AG08396 (cell line): ENCODE measurements around the gene SENP8.
"Not testable (repeated sequence)": the region's sequence is repeated elsewhere in the genome, so short reads cannot be mapped to it uniquely, and the experiment has no call there.

ENCODE experiments used
- DNase-seq: peaks from one replicate; pipeline ENCODE4 v3.0.0; 2012; ENCODE audit warnings: low spot score, mixed read lengths

The SENP8 gene

DNA sequence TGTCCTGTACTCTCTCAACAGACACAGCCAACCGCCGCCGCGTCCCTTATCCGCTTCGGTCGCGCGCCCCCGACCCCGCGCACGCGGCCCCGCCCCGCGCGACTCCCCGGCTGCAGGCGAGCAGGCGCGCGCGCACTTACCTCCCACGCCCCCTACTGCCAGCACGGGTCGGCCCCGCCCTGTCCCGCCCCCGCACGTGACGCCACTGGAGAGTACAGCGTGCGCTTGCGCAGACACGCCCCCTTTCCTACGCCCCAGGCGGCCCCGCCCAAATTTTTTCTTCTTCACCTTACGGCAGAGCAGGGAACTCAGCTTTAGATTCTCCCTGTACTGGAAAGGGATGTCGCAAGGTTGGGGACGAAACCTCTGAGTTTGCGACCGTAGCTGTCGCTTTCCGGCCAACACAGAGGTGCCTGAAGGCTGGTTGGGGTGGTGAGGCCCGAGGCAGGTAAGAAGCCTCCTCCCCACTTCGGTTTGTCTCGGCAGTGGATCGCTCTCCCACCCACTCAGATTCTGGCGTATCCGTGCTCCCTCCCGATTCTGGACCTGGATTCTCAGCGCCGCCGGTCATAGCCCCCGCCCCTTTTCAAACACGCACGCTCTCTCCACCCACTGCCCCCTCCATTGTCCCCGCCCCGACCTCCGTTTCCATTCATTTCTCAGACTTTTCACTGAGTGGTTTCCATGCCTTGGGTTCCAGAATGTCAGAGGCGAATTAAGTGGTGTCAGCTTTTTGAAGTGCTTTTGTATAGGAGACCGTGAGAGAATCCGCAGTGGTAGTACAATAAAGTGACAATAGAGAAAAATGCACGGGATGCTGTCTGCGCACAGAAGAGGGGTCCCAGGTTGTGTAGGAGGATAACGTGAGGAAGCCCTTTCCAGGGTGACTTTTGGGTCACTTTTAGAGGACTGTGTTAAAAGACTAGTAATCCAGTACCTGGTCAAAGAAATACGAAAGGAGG is at the start of gene SENP8, which contains the start of gene MYO9A:
SENP8 (plus strand) TSS at position 387 of the 962 bp plus-strand sequence. CDS start 21,221 bp downstream, outside the sequence.
MYO9A (minus strand) TSS at position 134 of the 962 bp plus-strand sequence. CDS start 71,587 bp downstream, outside the sequence.
- peak; percentile 99 for DNase-seq

DNA sequence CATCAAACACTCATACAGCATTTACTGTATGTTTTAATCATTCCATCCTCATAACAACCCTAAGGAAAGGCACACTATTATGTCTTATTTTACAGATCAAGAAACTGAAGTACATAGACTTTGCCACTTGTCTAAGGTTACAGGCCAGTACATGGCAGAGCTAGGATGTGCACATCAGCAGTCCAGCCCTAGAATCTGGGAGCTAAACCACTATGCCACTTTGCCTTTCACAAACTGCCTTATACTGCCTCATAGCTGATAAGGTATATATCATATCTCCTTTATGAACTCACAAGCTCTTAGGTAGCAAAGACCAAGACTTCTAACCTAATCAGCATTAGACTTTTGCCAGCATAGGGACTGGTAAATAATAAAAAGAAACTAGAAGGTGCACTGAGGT is 49.3 kb upstream of the SENP8 start:
- DNase-seq: no peak

DNA sequence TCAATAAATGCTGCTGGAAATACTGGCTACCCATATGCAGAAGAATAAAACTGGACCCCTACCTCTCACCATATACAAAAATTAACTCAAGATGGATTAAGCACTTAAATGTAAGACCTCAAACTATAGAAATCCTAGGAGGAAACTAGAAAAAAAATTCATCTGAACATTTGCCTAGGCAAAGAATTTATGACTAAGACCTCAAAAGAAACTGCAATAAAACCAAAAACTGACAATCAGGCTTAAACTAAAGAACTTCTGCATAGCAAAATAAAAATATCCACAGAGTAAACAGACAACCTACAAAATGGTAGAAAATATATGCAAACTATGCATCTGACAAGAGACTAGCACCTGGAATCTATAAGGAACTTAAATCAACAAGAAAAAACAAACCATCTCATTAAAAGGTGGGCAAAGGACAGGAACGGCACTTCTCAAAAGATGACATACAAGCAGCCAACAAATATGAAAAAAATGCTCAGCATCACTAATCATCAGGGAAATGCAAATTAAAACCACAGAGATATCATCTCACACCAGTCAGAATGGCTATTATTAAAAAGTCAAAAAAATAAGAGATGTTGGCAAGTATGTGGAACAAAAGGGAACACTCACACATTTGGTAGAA is 47.3 kb upstream of the SENP8 start:
- DNase-seq: no peak

DNA sequence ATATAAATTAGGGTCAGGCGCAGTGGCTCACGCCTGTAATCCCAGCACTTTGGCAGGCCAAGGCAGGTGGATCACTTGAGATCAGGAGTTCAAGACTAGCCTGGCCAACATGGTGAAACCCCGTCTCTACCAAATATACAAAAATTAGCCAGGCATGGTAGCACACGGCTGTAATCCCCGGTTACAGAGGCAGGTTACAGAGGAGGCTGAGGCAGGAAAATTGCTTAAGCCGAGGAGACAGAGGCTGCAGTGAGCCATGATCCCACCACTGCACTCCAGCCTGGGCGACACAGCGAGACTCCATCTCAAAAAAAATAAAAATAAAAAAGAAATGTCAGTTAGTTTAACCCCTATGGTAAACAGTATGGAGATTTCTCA is 46.8 kb upstream of the SENP8 start:
- DNase-seq: not testable (repeated sequence)

DNA sequence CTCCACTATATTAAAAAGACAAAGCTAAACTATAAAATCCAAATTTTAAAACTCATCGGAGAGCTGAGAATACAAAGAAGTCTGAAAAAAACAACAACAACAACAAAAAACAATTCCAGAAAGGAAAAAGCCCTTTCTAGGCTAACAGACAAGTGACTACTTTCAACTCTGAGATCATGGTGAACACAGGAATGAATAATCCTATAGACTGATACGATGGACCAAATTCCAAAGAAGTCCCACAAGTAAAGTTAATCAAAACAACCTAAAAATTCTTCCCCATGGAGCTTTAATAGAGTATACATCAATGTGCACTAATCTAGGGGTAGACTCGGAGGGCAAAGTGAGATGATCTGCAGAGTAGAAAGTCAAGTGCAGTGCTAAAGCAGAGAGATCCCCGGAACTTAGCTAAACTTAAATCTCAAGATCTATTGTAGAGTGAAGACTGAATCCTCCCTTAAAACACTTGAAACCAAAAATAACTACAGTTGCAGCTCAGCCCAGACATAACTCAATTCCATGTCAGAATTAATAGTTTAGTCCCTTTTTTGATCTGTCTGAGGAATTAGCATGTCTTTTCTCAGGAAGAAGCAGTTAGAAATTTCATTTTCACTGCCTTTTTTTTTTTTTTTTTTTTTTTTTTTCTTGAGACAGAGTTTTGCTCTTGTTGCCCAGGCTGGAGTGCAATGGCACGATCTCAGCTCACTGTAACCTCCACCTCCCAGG is 43.7 kb upstream of the SENP8 start:
- DNase-seq: no peak

DNA sequence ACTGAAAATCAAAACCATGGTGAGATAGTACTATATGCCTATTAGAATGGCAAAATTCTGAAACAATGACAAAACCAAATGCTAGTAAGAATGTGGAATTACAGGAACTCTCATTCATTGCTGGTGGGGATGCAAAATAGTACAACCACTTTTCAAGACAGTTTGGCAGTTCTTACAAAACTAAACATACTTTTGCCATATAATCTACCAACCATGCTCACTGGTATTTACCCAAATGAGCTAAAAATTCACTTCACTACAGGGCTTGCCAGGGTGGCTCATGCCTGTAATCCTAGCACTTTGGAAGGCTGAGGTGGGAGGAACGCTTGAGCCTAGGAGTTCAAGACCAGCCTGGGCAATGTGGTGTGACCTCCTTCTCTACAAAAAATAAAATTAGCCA is 40.3 kb upstream of the SENP8 start:
- no peak for DNase-seq

DNA sequence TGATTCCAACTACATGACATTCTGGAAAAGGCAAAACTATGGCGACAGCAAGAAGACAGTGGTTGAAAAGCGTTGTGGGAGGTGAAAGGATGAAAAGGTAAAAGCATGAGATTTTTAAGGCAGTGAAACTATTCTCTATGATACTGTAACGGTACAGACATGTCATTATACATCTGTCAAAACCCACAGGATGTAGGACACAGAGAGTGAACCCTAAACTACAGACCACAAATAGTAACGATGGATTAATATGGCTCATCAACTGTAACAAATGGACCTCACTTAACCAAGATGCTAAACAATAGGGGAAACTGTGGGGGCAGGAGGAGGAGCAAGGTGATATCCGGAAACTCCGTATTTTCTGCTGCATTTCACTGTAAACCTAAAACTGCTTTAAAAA is 39.3 kb upstream of the SENP8 start:
- no peak for DNase-seq

DNA sequence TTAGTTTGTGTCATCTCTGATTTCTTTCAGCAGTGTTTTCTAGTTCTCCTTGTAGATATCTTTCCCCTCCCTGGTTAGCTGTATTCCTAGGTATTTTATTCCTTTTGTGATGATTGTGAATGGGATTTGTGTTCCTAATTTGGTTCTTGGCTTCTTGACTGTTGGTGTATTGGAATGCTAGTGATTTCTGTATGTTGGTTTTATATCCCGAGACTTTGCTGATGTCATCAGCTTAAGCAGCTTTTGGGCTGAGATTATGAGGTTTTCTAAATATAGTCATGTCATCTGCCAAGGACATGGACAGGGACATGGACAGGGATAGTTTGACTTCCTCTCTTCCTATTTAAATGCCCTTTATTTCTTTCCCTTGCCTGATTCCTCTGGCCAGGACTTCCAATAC is 36.0 kb upstream of the SENP8 start:
- DNase-seq: no peak

DNA sequence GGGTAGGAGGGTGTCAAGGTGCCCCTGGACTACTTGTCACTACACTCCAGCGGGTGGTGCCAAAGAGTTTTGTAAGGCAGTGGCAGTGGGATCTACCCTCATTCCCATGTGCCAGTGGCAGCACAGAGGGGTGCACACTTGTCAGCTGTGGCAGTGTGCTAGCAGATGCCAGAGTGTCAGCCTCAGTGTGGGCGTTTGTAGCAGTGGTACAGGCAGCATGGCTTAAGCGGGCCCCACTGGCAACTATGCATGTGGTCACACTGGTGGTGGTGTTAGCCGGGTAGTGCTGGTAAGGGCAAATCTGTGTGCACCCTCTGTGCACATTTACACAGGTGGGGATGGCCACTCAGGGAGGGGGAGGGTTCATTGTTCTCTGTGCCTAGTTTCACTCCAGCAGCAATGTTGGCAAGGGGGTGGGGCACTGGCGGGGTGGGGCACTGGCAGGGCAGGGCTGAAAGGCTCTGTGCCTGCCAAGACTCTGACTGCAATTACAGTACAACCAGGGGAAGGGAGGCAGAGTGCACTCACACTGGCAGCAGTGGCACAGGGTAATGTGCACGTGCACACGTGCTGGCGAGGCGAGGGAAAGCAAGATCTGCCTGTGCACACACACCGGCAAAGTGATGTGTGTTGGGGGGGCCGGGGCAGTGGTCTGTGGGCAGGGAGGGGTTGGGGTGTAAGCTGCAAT is 32.0 kb upstream of the SENP8 start:
- no peak for DNase-seq

DNA sequence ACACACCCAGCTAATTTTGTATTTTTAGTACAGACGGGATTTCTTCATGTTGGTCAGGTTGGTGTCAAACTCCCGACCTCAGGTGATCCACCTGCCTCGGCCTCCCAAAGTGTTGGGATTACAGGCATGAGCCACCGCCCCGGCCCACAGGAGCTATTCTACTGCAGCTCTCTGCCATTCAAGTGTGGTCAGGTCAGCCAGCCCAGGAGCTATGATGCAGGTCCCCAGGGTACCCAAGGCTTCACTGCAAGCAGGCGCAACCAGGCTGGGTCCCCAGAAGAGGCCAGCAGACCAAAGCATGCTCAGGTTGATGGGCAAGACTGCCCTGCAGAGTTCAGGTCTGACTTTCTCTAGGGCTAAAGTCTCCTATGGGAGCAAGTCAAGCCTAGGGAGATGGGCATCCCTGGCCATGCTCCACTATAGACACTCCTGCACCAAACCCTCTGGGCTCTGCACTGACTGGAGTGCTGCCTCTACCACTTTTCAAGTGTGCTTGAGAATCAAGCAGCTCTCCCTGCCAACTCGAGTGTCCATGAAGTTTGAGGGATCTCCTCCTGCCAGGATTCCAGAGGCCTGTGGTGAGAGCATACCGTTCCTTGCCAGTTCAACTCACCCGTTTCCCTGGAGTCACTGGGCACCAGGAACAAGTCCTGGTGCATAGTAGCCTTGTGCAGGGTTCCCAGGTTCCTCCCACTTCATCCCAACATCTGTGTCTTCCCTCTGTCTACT is 31.1 kb upstream of the SENP8 start:
- DNase-seq: no peak

DNA sequence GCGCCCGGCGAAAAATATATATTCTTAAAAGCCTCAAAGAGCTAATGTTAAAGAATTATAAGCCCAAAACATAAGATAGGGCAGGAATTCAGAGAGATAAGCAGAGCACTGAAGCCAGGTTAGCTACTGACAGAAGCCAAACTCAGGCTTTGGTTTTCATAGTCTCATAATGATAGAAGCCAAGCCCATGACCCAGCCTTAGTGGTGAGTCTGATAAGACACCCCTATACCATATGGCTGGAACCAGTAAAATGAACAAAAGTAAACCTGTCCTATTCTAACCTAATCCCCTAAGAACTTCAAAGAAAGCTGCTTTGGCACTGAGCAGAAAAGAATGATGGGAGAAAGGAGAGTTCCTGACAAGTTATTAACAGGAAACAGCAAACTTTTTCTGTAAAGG is 26.2 kb upstream of the SENP8 start:
- DNase-seq: no peak

DNA sequence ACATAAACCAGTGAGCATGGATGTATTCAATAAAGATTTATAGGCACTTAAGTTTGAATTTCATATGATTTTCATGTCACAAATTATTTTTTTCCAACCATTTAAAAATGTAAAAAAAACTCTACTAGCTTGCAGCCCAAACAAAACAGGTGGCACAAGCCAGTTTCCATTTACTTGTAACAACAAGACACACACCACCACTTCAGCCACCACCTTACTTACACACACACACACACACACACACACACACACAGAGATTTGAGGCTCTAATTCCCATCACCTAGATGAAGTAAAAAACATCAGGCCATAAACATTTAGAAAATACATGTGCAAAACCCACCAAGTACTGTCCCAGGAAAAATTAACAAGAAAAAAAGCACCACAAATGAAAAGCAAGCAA is 25.5 kb upstream of the SENP8 start:
- DNase-seq: no peak

DNA sequence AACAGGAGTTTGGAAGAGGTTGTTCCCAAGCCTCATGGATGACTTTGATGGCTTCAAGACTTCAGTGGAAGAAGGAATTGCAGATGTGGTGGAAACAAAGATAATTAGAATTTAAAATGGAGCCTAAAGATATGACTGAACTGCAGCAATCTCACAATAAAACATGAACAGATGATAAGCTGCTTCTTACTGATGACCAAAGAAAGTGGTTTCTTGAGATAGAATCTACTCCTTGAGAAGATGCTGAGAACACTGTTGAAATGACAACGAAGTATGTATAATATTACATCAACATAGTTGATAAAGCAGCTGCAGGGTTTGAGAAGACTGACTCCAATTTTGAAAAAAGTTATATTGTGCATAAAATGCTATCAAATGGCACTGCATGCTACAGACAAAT is 21.4 kb upstream of the SENP8 start:
- no peak for DNase-seq

DNA sequence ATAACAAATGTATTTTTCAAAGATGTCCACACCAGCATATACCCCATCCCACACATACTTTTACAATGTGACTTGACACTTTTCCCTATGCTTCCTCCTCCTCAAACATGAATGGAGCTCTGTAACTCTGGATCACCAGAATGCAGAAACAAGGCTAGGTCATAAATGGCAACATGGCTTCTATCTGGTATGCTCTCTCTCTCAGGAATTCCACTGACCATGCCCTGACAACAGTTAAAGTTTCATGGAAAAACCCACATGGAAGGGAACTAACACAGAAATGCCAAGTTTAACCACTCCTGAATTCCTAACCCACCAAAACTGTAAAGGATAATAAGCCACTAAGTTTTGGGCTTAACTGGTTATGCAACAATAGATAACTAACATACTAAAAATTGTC is 20.2 kb upstream of the SENP8 start:
- no peak for DNase-seq

DNA sequence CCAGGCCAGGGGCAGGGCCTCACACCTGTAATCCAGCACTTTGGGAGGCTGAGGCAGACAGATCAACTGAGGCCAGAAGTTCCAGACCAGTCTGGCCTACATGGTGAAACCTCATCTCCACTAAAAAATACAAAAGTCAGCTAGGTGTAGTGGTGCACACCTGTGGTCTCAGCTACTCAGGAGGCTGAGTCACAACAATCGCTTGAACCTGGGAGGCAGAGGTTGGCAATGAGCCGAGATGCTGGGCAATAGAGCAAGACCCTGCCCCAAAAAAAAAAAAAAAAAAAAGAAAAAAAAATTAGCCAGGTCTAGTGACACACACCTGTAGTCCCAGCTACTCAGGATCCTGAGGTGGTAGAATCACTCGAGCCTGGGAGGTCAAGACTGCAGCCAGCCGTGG is 19.0 kb upstream of the SENP8 start:
- DNase-seq: no peak

DNA sequence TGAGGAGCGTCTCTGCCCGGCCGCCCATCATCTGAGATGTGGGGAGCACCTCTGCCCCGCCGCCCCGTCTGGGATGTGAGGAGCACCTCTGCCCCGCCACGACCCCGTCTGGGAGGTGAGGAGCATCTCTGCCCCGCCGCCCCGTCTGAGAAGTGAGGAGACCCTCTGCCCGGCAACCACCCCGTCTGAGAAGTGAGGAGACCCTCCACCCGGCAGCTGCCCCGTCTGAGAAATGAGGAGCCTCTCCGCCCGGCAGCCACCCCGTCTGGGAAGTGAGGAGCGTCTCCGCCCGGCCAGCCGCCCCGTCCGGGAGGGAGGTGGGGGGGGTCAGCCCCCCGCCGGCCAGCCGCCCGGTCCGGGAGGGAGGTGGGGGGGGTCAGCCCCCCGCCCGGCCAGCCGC is 17.7 kb upstream of the SENP8 start:
- not testable (repeated sequence) for DNase-seq

DNA sequence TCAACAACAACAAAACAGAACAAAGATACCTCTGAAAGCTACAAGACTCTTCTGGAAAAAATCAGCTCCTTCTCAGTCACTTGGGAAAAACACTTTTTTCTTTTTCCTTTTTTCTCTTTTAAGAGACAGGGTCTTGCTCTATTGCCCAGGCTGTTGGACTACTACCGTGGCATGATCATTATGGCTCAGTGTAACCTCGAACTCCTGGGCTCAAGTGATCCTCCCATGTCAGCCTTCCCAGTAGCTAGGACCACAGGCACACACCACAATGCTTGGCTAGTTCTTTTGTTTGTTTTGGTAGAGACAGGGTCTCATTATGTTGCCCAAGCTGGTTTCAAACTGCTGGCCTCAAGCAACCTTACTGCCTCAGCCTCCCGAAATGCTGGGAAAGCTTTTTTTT is 13.1 kb upstream of the SENP8 start:
- DNase-seq: no peak

DNA sequence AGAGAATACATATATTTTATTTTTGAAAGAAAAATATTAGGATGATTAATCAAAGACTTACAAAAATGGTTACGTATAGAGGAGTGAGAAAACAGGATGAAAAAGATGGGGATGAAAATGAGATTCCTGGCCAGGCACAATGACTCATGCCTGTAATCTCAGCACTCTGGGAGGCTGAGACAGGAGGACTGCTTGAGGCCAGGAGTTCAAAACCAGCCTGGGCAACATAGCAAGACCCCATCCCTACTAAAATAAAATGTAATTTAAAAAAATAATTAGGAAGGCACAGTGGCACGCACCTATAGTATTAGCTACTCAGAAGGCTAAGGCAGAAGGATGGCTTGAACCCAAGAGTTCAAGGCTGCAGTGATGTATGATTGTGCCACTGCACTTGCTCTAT is 12.1 kb upstream of the SENP8 start:
- no peak for DNase-seq

DNA sequence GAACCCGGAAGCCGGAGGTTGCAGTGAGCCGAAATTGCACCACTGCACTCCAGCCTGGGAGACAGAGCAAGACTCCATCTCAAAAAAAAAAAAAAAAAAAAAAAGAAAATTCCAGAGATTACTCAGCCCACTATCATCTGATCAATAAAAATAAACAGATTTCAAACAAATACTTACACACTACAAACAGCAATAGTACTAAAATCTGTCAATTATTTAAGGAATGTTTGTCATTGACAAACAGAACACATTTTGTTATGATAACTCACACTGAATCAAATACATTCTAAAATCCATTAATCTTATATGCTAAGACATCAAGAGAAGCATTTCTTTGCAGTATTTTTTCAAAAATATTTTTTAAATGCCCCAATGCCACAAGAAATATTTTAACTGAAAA is 7.8 kb upstream of the SENP8 start:
- DNase-seq: peak; percentile 36

DNA sequence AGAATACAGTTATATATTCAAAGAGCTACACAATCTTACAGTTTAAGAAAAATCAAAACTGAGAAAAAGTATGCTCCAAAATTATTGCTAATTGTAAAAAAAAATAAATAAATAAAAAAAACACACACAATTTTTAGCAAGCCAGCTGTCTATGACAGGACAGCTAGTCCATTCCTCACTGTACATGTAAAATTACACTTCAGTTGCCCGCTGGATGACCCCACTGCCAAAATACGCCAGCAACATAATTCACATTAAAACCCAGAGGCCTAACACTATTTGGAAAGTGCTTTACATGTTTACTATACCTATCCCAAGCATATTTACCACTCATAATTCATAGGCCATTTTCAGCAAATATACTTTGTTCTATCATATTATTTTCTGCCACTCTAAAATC is 6.1 kb upstream of the SENP8 start:
- DNase-seq: no peak

DNA sequence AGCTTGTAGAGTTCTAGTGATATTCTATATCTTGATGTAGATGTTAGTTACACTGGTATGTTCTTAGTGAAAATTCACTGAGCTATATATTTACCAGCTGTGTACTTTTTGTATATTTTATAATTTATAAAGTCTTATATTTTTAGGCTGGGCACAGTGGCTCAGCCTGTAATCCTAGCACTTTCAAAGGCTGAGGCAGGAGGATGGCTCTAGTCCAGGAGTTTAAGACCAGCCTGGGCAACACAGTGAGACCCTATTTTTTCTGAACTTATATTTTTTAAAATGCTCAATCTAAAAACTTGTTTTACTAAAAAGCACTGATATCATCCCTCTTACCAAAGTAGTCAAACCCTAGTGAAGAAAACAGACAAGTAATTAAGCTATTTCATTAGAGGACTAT is 5.4 kb upstream of the SENP8 start:
- DNase-seq: no peak
